ENCODE results near the gene BICC1. TPM values are rescaled to one million over a fixed set of nuclear protein-coding genes. Genes with fewer than 3 reads are reported as not detected.

BICC1 gene
- total RNA-seq, 2 donors from 2014 or later = 8.3 to 15.7 TPM

DNA sequence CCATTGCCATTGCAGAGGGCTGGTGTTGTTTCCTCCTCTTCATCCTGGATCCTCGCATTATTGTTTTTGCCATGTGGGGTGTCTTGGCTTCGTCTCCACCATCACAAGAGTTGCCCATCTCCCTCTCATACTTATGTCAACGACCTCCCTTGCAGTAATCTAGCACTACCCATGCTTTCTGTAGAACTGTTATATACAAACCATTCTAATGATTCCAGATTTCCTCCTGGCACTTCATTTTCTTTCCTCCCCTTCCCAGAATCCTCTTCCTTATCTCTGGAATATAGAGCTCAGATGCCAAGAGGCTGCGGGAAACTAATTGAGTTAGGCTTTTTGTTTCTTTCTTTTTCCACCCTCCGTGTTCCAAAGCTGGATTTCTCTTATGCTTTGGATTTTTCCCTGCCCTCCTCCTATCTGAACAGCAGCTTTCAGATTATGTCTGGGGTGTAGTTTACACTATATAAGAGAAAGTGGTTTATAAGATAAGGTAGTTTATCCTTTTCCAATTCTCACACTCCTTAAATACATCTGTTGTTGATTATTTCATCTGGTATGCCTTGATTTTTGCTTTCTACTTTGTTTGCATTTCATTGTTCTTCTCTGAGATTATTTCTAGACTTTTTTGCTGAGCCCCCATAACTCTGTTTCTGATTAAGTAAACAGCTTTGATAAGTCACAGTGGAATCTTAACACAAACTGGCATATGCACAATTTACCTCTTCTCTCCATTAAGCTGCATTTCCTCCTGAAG, 264.1 kb downstream of the BICC1 start:
- Histone ChIP-seq H3K4me3 (no peak overlapping the region), H3K4me1 (peaks cover 0 to 18% of the 10 kb centered on the region in 2 donors), H3K27me3 (no peaks in the 10 kb centered on the region), H3K9me3 (no peaks in the 10 kb centered on the region), H3K27ac (peak overlapping the region in 1 of 2 donors; percentile 36), H3K36me3 (no peaks in the 10 kb centered on the region)
- DNase-seq (ENCODE audit: low spot score) = no peak
- TF ChIP-seq, protein P1, sequence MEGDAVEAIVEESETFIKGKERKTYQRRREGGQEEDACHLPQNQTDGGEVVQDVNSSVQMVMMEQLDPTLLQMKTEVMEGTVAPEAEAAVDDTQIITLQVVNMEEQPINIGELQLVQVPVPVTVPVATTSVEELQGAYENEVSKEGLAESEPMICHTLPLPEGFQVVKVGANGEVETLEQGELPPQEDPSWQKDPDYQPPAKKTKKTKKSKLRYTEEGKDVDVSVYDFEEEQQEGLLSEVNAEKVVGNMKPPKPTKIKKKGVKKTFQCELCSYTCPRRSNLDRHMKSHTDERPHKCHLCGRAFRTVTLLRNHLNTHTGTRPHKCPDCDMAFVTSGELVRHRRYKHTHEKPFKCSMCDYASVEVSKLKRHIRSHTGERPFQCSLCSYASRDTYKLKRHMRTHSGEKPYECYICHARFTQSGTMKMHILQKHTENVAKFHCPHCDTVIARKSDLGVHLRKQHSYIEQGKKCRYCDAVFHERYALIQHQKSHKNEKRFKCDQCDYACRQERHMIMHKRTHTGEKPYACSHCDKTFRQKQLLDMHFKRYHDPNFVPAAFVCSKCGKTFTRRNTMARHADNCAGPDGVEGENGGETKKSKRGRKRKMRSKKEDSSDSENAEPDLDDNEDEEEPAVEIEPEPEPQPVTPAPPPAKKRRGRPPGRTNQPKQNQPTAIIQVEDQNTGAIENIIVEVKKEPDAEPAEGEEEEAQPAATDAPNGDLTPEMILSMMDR (IDR thresholded peaks at IDR 0.05) = no peak

DNA sequence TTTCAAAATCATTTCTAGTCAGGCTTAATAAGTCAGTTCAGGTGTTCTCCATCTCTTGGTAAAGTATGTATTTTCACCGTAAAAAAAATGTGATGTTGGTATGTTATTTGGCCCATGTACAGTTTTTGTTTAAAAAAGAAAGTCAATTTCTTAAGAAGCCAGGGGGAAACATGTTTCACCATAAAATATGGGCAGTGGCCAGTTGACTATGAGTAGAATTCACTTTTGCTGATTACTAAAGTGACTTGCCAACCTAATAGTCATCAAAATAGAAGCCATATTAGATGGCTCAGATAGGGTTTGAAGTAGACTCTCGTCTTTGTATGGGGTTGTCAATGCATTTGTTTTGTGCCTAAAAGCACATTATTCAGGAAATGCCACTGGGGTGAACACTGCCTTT, 266.3 kb downstream of the BICC1 start:
- Histone ChIP-seq H3K9me3 (no peaks in the 10 kb centered on the region), H3K4me1 (peaks cover 0 to 30% of the 10 kb centered on the region in 2 donors), H3K4me3 (no peak overlapping the region), H3K27ac (no peak overlapping the region), H3K36me3 (no peaks in the 10 kb centered on the region), H3K27me3 (no peaks in the 10 kb centered on the region)
- no peak for DNase-seq (ENCODE audit: low spot score)
- TF ChIP-seq, protein P1 (IDR thresholded peaks at IDR 0.05) = no peak

DNA sequence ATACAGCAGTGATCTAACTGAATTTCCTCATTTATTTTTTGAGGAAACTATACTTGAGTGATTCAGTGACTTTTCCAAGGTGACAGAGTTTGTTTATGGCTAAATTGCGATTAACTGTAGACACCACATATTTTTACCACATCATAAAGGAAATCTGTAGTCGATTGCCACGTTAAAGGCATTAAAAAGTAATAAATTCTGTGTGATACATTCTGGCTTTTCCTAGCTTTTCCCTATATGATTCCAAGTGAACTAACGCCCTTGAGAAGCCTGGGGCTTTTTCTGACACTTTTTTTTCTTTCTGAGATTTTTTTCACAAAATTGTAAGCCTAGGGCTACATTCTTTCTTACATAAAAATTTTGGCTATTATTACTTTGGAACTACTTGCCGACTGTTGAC, 266.9 kb downstream of the BICC1 start:
- Histone ChIP-seq H3K4me1 (peaks cover 0 to 31% of the 10 kb centered on the region in 2 donors), H3K27me3 (no peaks in the 10 kb centered on the region), H3K9me3 (no peaks in the 10 kb centered on the region), H3K4me3 (no peak overlapping the region), H3K27ac (no peak overlapping the region), H3K36me3 (no peaks in the 10 kb centered on the region)
- no peak for DNase-seq (ENCODE audit: low spot score)
- TF ChIP-seq, protein P1 (IDR thresholded peaks at IDR 0.05) = no peak

DNA sequence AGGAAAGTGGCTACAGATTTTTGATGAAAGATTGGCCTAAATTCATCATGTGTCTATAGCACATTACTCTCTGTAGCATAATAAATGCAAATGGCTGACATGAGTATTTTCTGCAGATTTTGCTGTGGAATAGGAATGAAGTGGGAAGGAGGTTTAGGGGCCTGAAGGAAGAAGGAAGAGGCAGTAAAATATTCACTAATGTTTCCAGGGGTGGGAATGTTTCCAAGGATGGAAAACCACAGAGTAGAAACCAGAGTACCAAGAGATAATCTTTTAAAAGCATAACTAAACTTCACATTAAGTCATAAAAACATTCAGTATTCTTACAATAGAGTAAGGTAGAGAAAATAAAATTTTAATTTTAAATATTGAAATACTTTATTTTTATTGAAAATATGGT, 267.8 kb downstream of the BICC1 start:
- Histone ChIP-seq H3K27ac (no peak overlapping the region), H3K36me3 (no peaks in the 10 kb centered on the region), H3K4me1 (peaks cover 0 to 31% of the 10 kb centered on the region in 2 donors), H3K9me3 (no peaks in the 10 kb centered on the region), H3K27me3 (no peaks in the 10 kb centered on the region), H3K4me3 (no peak overlapping the region)
- TF ChIP-seq, protein P1 (IDR thresholded peaks at IDR 0.05) = no peak
- no peak for DNase-seq (ENCODE audit: low spot score)

DNA sequence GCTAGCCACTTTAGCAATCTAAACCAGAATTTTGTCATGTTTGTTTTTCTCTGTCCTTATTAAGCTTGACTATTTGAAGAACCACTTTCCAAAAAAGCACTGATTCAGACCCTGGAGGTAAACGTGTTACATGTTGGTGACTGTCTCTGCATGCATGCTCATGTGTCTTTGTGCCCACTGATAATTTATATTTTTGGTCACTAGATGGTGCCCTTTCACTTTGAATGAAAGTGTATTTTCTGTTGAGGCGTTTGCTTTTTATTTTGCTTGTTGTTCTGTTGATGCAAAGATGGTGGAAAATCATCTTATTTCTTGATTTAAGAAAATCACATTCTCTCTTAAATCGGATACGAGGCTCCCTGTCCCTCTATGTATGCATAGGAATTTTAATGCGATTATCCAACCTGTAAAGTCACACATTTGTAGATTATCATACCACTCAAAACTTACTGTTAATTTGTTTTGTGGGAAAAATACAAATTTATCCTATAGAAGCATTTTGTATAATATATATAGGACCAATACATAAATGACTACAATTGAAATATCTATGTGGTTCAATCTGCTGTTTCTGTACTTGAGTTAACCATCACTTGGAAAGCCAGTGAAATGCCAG, 269.3 kb downstream of the BICC1 start:
- Histone ChIP-seq H3K27ac (peak overlapping the region in 1 of 2 donors; percentile 64), H3K9me3 (no peaks in the 10 kb centered on the region), H3K27me3 (no peaks in the 10 kb centered on the region), H3K4me3 (no peak overlapping the region), H3K36me3 (no peaks in the 10 kb centered on the region), H3K4me1 (peaks cover 0 to 22% of the 10 kb centered on the region in 2 donors)
- no peak for DNase-seq (ENCODE audit: low spot score)
- TF ChIP-seq, protein P1 (IDR thresholded peaks at IDR 0.05) = peak; percentile 27 to 72
